Activated CD4-positive, alpha-beta T cell treated with anti-CD3 and anti-CD28 coated beads, Interleukin-2, Interleukin-6, amounts not matched to agents 100 ng/mL and 50 ng/mL, durations not matched to agents 16 hours and 8 hours (primary cell): ENCODE measurements around the gene FAF2.

Experiments used
- DNase-seq: peaks from one replicate; pipeline ENCODE4 v3.0.0-alpha.2; 2020

The FAF2 gene

DNA sequence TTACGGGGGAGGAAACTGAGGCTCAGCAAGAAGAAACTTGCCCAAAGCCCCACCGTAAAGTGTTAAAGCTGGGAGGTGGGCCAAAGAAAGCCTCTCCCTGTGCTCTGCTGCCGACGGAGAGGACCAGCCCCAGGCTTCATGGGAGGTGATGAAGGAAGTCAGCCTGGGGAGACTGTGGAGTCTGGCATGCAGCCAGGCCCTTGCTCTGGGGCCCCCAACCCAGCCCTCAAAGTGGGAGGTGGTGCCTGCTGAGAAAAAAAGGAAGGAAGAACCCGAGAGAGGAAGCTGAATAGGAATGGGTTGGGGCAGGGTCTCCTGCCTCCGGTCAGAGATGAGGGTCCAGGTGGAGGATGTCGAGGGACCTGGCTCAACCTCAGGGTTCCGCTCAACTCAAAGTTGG is 85.2 kb downstream of the FAF2 start:
- peak; percentile 30 for DNase-seq

DNA sequence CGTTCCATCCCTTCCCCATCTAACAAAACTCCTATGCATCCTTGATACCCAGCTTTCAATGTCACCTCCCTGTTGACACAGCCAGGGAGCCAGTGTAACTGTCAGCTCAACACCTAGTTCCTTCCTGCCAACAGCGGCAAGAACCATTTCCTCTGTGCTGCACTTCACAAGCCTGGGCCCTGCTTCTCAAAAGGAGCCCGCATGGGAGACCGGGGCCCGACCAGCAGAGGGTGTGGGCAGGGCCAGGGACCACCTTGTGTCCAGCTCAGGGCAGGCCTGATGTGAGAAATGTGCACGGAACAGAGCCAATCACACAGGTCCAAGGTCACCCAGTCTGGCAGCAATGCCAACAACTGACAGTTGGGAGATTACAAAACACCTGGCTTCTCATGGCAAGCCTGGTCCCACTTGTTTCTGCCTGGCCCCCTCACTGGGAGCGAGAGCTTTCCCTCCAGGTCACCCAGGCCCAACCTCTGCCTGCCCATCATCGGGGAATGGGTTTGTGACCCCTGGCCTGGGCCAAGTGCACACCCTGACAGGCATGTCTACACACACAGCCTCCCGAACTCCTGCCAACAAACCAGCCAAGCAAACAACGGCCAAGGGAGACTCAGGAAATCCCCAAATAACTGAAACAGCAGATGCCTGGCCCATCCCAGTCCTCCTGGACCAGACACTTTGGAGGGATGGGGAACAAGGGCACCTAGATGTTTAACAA is 85.9 kb downstream of the FAF2 start:
- peak; percentile 80 for DNase-seq

DNA sequence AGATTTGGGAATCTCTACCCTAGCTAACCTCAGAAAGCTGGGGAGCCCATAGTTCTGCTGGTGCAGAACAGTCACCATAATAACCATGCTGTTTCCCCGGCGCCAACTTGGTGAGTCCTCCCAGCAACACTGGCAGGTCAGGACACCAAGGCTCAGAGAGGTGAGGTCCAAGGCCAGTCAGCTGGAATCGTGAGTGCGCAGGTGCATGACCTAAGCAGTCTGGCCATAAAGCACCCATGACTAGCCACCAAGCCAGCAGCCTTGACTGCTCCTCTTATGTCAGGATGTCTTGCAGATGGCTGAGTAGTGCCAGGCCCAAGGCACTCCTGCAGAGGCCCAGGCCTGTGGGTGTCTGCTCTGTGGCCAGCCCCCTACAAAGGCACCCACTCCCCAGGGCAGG is 86.5 kb downstream of the FAF2 start:
- peak; percentile 43 for DNase-seq

GRCh38 chr5:176535101-176535663 is 87.0 kb downstream of the FAF2 start:
- peak; percentile 82 for DNase-seq

GRCh38 chr5:176535664-176536131 is 87.5 kb downstream of the FAF2 start:
- DNase-seq = no peak

DNA sequence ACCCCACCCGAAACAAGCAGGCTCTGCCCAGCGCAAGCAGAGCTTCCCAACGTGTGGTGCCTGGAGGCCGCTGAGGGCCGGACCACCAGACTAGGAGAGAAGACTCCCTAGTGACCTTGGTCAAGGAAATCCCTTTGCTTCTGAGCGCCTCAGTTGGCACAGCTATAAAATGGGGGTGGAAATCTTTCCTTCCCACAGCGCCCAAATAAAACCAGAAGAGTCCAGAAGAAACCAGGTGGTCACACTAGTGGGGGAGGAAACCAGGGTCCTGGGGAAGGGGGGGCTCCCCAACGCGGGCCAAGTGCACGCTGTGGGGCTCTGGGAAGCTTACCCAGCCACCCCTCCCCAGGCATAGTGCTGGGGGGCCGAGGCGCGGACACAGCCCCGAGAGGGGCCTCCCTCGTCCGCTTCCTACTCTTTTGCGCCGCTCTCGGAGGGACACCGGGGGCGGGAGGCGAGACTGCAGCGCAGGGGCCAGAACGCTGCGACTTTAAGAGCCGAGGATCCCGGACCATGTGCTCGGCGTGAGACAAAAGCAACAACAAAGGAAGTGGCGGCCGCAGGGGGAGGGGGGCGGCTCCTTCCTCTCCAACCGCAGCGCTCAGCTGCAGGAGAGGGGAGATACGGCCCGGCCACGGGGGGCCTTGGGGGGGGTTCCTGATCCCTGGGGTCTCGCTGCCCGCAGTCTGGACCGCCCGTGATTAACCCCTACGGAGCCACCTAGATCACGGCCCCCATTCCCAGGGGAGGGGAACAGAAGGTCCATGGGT is 88.1 kb downstream of the FAF2 start:
- peak; percentile 86 for DNase-seq

GRCh38 chr5:176536902-176537553 is 88.8 kb downstream of the FAF2 start, which contains the start of gene RNF44:
TSS of gene RNF44 (minus strand) at chr5:176537402. CDS start at chr5:176532472, 4,930 bp downstream.
- DNase-seq = peak; percentile 98

- peak; percentile 98 for DNase-seq
These were observed 89.5 kb downstream of the FAF2 start for GRCh38 chr5:176537554-176538229.

DNA sequence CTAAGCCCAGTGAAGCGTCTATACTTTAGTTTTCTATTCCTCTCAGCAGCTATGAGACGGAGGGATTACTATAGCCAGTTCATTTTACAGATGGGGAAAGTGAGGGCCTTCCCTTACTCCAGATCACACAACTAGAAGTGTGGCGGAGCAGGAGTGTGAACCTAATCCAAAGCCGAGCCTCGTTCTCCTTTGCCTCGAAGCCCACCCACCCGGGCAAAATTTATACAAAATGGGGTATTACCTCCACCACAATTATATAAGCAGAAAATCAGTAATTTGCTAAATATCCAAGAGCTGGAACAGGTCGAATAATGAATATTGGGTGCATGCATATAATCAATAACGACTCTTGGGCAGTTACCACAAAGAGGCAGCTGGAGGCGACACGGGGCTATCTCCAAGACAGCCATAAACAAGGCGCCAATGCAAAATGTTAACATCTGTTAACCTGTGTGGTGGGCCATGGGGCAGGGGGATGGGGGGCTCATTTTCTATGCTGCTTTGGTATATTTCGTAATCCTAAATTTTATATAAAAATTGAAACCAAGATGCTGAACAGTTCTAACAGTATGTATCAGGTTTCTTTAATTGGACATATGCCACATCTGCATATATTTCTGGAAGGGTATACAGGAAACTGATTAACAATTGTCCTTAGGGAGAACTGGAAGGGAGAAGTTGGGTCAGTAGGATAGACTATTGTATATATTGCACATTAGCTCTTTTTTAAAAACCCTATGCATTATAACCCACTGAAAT is 90.2 kb downstream of the FAF2 start:
- no peak for DNase-seq

GRCh38 chr5:176538989-176539384 is 90.8 kb downstream of the FAF2 start:
- DNase-seq = no peak

DNA sequence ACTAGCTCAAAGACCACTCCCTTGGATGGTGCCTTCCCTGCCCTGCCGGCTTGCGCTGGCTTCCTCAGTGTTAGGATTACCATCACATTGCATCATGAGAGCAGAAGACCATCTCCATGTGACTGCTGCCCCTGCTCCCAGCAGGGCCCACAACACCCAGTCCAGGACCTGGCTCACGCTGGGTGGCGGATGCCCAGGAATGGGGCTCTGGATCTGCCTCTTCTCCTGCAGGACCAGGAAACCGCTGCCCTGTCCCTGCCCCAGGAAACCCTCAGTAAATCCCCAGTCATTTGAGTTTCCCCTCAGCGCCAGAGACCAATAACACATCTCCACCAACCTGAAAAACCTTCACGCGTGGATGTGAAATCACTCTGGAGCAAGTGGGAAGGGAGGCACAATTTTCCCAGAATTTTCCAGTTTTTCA is 92.3 kb downstream of the FAF2 start:
- DNase-seq = no peak

DNA sequence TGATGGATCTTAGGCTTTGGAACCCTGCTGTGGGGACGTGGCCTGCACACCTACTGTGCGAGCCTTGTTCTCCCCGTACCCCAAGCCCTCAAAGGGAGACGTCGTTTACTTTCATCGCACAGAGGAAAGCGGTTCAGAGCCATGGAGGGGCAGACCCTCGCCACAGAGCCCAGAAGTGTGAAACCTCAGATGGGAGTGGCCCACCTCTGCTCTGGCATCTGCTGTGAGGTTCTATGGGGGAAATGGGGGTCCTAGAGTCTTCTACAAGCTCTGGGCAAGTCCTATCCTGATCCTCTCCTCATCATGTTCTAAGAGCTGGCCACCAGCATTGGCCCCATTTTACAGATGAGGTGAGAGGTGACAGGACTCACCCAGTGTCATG is 92.8 kb downstream of the FAF2 start:
- DNase-seq = no peak

DNA sequence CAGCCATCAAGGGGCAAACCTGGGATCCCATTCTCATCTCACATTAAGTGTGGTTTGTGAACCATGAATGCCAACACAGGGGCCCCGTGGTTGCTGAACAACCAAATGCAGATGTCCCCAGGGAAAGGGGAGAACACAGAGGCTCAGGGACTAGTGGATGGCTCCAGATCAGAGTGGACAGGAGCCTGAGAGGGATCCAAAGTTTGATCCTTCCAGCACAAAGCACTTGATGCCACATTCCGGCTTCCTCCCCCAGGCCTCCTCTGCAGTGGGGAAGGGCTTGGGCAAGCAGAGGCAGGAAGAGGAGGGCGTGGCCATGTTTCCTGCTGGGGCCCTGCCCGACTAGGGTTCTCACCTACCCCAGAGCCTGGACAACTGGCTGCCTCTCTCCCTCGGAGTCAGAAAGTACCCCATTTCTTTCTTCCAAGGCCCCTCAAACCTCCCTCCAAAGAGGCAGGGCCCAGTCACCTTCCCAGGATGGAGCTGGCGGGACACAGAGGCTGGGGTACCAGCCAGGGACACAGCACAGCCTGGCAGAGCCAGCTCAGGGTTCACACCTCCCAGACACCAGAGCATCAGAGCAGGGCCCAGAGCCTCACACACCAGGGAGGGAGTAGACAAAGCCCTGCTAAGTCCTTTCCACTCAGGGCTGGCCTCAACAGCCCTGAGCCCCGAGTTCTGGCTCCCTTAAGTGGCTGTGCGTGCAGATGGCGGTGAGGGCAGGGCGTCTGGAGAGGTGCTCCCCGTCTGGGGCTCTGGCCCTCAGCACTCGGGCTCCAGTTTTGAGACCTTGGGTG is 93.4 kb downstream of the FAF2 start:
- DNase-seq = peak; percentile 87

GRCh38 chr5:176542135-176542595 is 94.0 kb downstream of the FAF2 start:
- peak; percentile 82 for DNase-seq

DNA sequence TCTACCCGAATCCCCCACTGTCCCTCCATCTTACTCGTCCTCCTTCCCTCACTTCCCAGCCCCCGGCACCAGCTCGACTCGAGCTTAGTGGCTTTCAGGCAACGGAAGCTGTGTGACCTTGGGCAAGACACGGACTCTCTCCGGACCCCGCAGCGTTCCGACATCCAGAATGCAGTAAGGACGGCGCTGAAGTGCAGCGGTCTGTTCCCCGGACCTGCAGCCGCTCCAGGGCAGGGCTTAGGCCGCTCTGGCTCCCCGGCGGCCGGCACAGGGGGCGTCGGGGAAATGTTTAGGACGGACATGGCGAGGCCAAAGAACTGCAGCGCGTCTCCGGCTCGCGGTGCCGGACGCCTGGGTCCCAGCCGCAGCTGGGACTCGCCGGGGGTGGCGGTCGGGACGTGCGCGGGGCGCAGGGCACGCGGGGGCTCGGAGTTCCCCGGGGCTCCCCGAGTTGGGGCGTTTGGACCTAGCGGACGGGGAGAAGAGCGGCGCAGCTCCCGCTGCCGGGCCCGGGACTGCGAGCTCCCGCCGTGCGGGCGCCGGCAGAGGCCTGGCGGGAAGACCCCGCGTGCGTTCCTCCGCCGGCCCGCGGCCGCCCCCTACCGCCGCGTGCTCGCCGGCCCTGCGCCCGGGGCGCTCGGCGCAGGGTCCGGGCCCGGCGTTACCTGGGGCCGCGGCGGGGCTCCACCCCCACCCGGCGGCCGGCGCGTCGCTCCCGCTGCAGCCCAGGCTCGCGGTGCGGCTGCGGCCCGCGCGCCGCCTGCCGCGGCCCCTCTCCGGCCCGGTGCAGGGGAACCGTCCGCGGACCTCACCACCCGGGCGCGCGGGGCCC is 94.6 kb downstream of the FAF2 start:
- DNase-seq = peak; percentile 43

GRCh38 chr5:176543428-176544182 is 95.4 kb downstream of the FAF2 start:
- DNase-seq = peak; percentile 86

GRCh38 chr5:176545388-176545736 is 97.2 kb downstream of the FAF2 start:
- DNase-seq = no peak

DNA sequence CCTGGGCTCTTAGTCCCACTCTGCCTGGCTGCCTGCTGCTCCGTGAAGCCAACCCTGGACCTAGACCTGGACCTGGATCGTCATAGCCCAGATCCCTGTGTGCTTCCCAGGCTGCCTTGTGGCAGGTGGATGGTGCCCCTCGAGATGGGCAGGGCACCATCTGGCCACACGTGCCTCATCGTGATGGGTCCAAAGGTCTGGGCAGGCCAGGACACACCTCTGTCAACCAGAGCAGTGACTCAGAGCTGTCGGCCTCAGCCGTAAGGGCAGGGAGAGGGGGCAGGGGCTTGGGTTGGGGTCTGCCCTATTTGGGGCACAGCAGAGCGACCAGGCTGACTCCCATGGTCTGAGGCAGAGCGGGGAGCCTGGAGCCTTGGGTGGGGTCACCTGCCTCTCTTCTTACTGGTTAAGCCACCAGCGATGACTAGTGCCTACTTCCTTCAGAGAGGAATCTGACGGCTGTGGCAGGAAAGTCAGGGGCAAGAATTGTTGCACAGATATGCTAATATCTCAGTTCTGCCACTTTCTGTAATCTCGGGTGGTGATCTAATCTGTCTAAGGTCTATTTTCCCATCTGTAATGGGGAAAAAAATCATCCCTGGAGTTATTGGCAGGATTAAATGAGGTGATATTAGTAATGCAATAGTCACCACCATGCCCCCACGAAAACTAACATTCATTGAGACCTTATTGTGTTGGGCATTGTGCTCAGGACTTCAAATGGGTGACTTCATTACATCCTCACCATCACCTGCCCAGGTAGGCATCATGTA is 97.7 kb downstream of the FAF2 start:
- no peak for DNase-seq
